Calu3 (cell line): ENCODE results near the gene RHBDF2. TPM values are rescaled to one million over a fixed set of nuclear protein-coding genes. Genes with fewer than 3 reads are reported as not detected.
A peak's percentile ranks its signal among the peaks of the same experiment; 100 is the strongest.

Experiments
- BruUV-seq: library from RNA; stranded (reverse); fragments of 400-500 nt; replicated peaks from 2 replicates; lab custom pipeline; 2021; lab: Mats Ljungman, UMichigan
- CTCF ChIA-PET: fragments of 300-600 bp; sonication (Branson Sonifier 250); formaldehyde crosslinking; loops from one replicate; lab custom pipeline; 2022; ENCODE audit warnings: antibody characterized with exemption; lab: Charles Lee
- DNase-seq: peaks from one replicate; pipeline ENCODE4 v3.0.0; 2022
- H3K27ac Mint-ChIP-seq: one replicate; pipeline ENCODE4 v1.8.0; 2022; ENCODE audit warnings: mixed read lengths; ENCODE audit not compliant: unreplicated experiment
- H3K27me3 Mint-ChIP-seq: one replicate; pipeline ENCODE4 v1.8.0; 2022; ENCODE audit warnings: mixed read lengths; ENCODE audit not compliant: unreplicated experiment
- H3K36me3 Mint-ChIP-seq: one replicate; pipeline ENCODE4 v1.8.0; 2022; ENCODE audit warnings: mild to moderate bottlenecking, moderate library complexity, mixed read lengths; ENCODE audit not compliant: insufficient read depth, unreplicated experiment
- H3K4me1 Mint-ChIP-seq: one replicate; pipeline ENCODE4 v1.8.0; 2022; ENCODE audit warnings: mild to moderate bottlenecking, low read depth, mixed read lengths; ENCODE audit not compliant: unreplicated experiment
- H3K4me3 Mint-ChIP-seq: one replicate; pipeline ENCODE4 v1.8.0; 2022; ENCODE audit warnings: mild to moderate bottlenecking, low read depth, moderate library complexity, mixed read lengths; ENCODE audit not compliant: unreplicated experiment
- H3K9me3 Mint-ChIP-seq: one replicate; pipeline ENCODE4 v1.8.0; 2022; ENCODE audit warnings: low read depth, mixed read lengths; ENCODE audit not compliant: unreplicated experiment
- intact Hi-C: fragments of 100-400 bp; cut with micrococcal nuclease; formaldehyde crosslinking; loops from one replicate; pipeline ENCODE4 v1.10.0; 2022; ENCODE audit not compliant: unreplicated experiment
- total RNA-seq: library from RNA; stranded (reverse); gene quantifications from 2 replicates; pipeline ENCODE4 v1.2.3, GENCODE V29; 2022
- TF ChIP-seq, protein P1 (sequence below): fragments of 200-600 bp; IDR thresholded peaks from one replicate; pipeline ENCODE4 v1.8.0; 2022; ENCODE audit warnings: antibody characterized with exemption; ENCODE audit not compliant: unreplicated experiment

Gene RHBDF2
- total RNA-seq, 1 experiment from 2014 or later, result 47.7 TPM

DNA sequence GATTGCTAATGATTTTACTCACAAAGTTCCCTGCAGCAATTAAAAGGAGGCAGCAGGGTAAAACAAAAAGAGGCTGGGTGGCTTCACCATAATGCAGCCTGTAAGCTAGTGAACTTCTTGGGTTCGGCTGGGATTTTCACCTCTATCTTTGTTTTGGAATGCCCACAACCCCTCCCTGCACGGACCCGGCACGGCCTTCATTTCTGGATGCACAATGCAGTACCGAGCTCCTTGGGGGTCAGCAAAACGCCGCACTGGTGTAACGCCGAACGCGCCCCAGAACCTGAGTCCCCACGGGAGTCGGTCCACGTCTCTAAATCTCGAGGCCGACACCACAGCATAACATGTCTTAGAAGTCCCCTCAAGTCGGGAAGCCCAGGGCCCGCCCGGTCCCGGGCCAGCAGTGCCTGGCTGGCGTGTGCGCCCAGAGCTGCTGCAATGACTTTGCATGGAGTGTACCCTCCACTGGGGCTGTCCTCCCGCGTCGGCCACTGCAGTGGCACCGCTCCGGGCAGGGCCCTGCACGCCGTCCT, 49.0 kb downstream of the RHBDF2 start:
- TF ChIP-seq, protein P1, sequence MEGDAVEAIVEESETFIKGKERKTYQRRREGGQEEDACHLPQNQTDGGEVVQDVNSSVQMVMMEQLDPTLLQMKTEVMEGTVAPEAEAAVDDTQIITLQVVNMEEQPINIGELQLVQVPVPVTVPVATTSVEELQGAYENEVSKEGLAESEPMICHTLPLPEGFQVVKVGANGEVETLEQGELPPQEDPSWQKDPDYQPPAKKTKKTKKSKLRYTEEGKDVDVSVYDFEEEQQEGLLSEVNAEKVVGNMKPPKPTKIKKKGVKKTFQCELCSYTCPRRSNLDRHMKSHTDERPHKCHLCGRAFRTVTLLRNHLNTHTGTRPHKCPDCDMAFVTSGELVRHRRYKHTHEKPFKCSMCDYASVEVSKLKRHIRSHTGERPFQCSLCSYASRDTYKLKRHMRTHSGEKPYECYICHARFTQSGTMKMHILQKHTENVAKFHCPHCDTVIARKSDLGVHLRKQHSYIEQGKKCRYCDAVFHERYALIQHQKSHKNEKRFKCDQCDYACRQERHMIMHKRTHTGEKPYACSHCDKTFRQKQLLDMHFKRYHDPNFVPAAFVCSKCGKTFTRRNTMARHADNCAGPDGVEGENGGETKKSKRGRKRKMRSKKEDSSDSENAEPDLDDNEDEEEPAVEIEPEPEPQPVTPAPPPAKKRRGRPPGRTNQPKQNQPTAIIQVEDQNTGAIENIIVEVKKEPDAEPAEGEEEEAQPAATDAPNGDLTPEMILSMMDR, result no peak
- CTCF ChIA-PET, result interaction anchor here (0.7 kb wide), 1 partner anchor 272 kb away, joined by 3 read pairs; no protein-coding TSS in a partner anchor
- no peak overlapping the region for H3K27ac Mint-ChIP-seq
- no TSS peak for BruUV-seq
- H3K9me3 Mint-ChIP-seq, result no peaks in the 10 kb centered on the region
- peaks cover 13% of the 10 kb centered on the region for H3K36me3 Mint-ChIP-seq
- DNase-seq, result no peak
- H3K27me3 Mint-ChIP-seq, result no peaks in the 10 kb centered on the region
- H3K4me3 Mint-ChIP-seq, result peak overlapping the region; percentile 87
- H3K4me1 Mint-ChIP-seq, result peaks cover 32% of the 10 kb centered on the region
- intact Hi-C loops, result no loop called here

DNA sequence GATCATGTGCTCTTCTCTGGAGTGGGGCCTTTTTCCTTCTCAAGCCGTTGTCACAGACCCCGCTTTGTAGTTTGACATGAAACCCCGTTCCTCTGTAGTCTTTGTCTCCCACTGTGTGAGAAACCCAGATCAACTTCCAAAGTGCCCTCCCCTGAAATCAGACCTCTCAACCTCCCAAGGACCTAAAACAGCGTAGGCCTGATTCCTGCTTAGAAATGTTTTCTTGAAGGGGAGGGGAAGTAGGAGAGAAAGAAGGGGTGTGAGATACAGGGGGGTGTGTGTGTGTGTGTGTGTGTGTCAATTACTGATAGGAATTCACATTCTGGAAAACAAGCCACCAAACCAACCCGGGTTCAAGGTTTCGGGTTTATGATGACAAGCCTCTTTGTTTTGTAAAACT, 49.7 kb downstream of the RHBDF2 start:
- intact Hi-C loops, result no loop called here
- TF ChIP-seq, protein P1, result no peak
- Mint-ChIP-seq H3K4me1 (peaks cover 39% of the 10 kb centered on the region), H3K36me3 (peaks cover 13% of the 10 kb centered on the region), H3K27me3 (no peaks in the 10 kb centered on the region), H3K27ac (no peak overlapping the region), H3K4me3 (peak overlapping the region; percentile 87), H3K9me3 (no peaks in the 10 kb centered on the region)
- CTCF ChIA-PET, result interaction anchor here (0.7 kb wide), 1 partner anchor 272 kb away, joined by 3 read pairs; no protein-coding TSS in a partner anchor
- DNase-seq, result no peak
- TSS peak; percentile 32 for BruUV-seq

DNA sequence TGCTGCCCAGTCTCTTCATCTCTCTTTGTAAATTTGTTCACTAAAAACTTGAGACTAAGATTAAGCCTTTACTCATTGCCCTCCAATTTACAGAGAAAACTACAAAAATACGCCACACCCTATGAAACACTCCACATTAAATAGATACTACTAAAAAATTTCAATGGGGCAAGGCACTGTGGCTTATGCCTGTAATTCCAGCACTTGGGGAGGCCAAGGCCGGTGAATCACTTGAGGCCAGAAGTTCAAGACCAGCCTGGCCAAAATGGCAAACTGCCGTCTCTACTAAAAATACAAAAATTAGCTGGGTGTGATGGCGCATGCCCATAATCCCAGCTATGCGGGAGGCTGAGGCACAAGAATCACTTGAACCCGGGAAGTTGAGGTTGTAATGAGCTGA, 52.1 kb downstream of the RHBDF2 start:
- no TSS peak for BruUV-seq
- Mint-ChIP-seq H3K4me3 (no peak overlapping the region), H3K27ac (no peak overlapping the region), H3K9me3 (no peaks in the 10 kb centered on the region), H3K27me3 (no peaks in the 10 kb centered on the region), H3K36me3 (peaks cover 13% of the 10 kb centered on the region), H3K4me1 (peaks cover 52% of the 10 kb centered on the region)
- no peak for DNase-seq
- CTCF ChIA-PET, result interaction anchor here (1.5 kb wide), 1 partner anchor 10 kb away, joined by 3 read pairs; no protein-coding TSS in a partner anchor
- TF ChIP-seq, protein P1, result no peak
- intact Hi-C loops, result no loop called here

DNA sequence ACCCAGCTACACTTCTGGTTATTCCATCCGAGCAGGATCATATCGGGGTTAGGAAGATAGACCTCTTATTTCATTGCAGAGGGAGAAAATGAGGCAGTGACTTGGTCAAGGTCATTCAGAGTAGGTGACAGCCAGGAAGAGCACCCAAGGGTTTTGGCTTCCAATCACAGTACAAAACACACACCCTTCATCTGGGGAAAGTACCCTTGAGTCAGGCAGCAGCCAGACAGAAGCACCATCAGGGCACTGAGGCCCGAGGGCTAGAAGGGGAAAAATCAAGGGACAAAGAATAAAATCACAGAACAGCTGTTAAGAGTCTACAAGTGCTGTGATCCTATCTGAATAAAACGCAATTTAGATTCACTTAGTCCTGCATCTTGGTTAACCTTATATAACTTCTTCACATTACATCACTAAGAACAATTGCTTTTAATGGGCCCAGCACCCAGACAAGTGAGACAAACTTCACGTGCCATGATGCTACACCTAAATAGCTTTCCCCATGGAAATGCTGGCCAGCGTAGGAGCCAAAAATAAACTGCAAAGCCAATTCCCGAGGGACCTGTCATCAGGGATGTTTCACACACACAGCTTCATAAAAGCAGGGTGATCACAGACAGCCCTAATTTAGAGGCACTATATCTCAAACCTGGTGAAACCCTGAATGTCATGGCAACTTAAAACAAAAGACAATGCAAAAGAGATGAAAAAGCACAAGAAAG, 53.1 kb downstream of the RHBDF2 start:
- no peak for DNase-seq
- no TSS peak for BruUV-seq
- H3K4me3 Mint-ChIP-seq, result no peak overlapping the region
- CTCF ChIA-PET, result interaction anchor here (1.5 kb wide), 1 partner anchor 11 kb away, joined by 3 read pairs; no protein-coding TSS in a partner anchor
- no peaks in the 10 kb centered on the region for H3K9me3 Mint-ChIP-seq
- TF ChIP-seq, protein P1, result no peak
- peaks cover 62% of the 10 kb centered on the region for H3K4me1 Mint-ChIP-seq
- intact Hi-C loops, result no loop called here
- peak overlapping the region; percentile 70 for H3K27ac Mint-ChIP-seq
- H3K36me3 Mint-ChIP-seq, result peaks cover 9% of the 10 kb centered on the region
- no peaks in the 10 kb centered on the region for H3K27me3 Mint-ChIP-seq
